Liver (tissue), 9 donors: Measurements from ENCODE around the gene GADL1. TPM values are rescaled to one million over a fixed set of nuclear protein-coding genes. Genes with fewer than 3 reads are reported as not detected.

Experiments used
- DNase-seq: peaks from one replicate; pipeline ENCODE4 v3.0.0-alpha.2; 2017; ENCODE audit warnings: low spot score
- H3K27ac ChIP-seq, 2 donors: one replicate each; pipeline ENCODE4 v1.7.0; 2013; ENCODE audit warnings: inconsistent platforms in 2 of 2, low read length in 2 of 2, control low read depth in 1 of 2, low read depth in 1 of 2, mild to moderate bottlenecking in 1 of 2
- H3K27me3 ChIP-seq, 4 donors: one replicate each; pipeline versions ENCODE4 v1.6.1 to v1.7.0; 2013; ENCODE audit warnings: low read length in 3 of 4, inconsistent platforms in 1 of 4, mild to moderate bottlenecking in 1 of 4, moderate library complexity in 1 of 4; ENCODE audit not compliant: control insufficient read depth in 4 of 4, insufficient read depth in 4 of 4
- H3K36me3 ChIP-seq, 4 donors: one replicate each; pipeline versions ENCODE4 v1.6.1 to v1.7.0; 2013; ENCODE audit warnings: low read length in 3 of 4, mild to moderate bottlenecking in 3 of 4, low read depth in 1 of 4, moderate library complexity in 1 of 4; ENCODE audit not compliant: control insufficient read depth in 4 of 4, insufficient read depth in 3 of 4
- H3K4me1 ChIP-seq, 4 donors: one replicate each; pipeline versions ENCODE4 v1.6.1 to v1.7.0; 2013; ENCODE audit warnings: low read length in 3 of 4, mild to moderate bottlenecking in 3 of 4, moderate library complexity in 1 of 4; ENCODE audit not compliant: control insufficient read depth in 4 of 4, insufficient read depth in 4 of 4
- H3K4me3 ChIP-seq, 3 donors: one replicate each; pipeline versions ENCODE4 v1.6.1 to v1.7.0; 2013; ENCODE audit warnings: low read length in 3 of 3, control low read depth in 1 of 3, low read depth in 1 of 3, mild to moderate bottlenecking in 1 of 3
- H3K9ac ChIP-seq, 2 donors: one replicate each; pipeline ENCODE4 v1.7.0; 2013; ENCODE audit warnings: low read length in 2 of 2, mild to moderate bottlenecking in 2 of 2, moderate library complexity in 2 of 2, control low read depth in 1 of 2, low read depth in 1 of 2
- H3K9me3 ChIP-seq, 4 donors: one replicate each; pipeline versions ENCODE4 v1.6.1 to v1.7.0; 2013; ENCODE audit warnings: low read length in 3 of 4; ENCODE audit not compliant: control insufficient read depth in 4 of 4
- EGR1 ChIP-seq, 2 donors: IDR thresholded peaks; 2 replicates each; pipeline ENCODE4 v1.6.1; 2016 to 2018; ENCODE audit warnings: antibody characterized with exemption in 2 of 2, low read depth in 2 of 2
- FOXA1 ChIP-seq: IDR thresholded peaks from 2 replicates; pipeline ENCODE4 v1.6.1; 2016; ENCODE audit warnings: antibody characterized with exemption
- FOXA2 ChIP-seq: IDR thresholded peaks from 2 replicates; pipeline ENCODE4 v1.6.1; 2016; ENCODE audit warnings: antibody characterized with exemption
- GABPA ChIP-seq, 2 donors: IDR thresholded peaks in 1 of 2; conservative IDR thresholded peaks in 1 of 2; 2 replicates each; pipeline ENCODE4 v1.6.1; 2016; ENCODE audit warnings: antibody characterized with exemption in 2 of 2, mild to moderate bottlenecking in 1 of 2, moderate library complexity in 1 of 2
- HNF4A ChIP-seq, 2 donors: conservative IDR thresholded peaks; 2 replicates each; pipeline ENCODE4 v1.6.1; 2016; ENCODE audit warnings: antibody characterized with exemption in 2 of 2, mild to moderate bottlenecking in 2 of 2
- HNF4G ChIP-seq: IDR thresholded peaks from 2 replicates; pipeline ENCODE4 v1.6.1; 2016; ENCODE audit warnings: antibody characterized with exemption
- NR2F2 ChIP-seq: IDR thresholded peaks from 2 replicates; pipeline ENCODE4 v1.6.1; 2016; ENCODE audit warnings: antibody characterized with exemption
- RAD21 ChIP-seq, 2 donors: IDR thresholded peaks; 2 replicates each; pipeline ENCODE4 v1.6.1; 2016; ENCODE audit warnings: antibody characterized with exemption in 2 of 2, mild to moderate bottlenecking in 2 of 2
- RXRA ChIP-seq, 2 donors: IDR thresholded peaks; 2 replicates each; pipeline ENCODE4 v1.6.1; 2017 to 2018; ENCODE audit warnings: antibody characterized with exemption in 2 of 2, mild to moderate bottlenecking in 1 of 2
- TAF1 ChIP-seq: conservative IDR thresholded peaks from 2 replicates; pipeline ENCODE4 v1.6.1; 2016; ENCODE audit warnings: antibody characterized with exemption, mild to moderate bottlenecking
- WGBS: extraction: QIAGEN DNeasy Blood & Tissue Kit; methylation state at CpG from one replicate; pipeline ENCODE4 v1.1.7; 2013; 5-methylcytosine and 5-hydroxymethylcytosine counted together
- polyA plus RNA-seq, 2 donors: library from polyadenylated mRNA; stranded (reverse) in 1 of 2; unstranded in 1 of 2; fragments of 200-250 nt in 1 of 2; fragments of >200 nt in 1 of 2; fragmentation: Nextera tagmentation in 1 of 2; extraction: Ambion mirVana in 1 of 2; gene quantifications; one replicate each; pipeline versions ENCODE4 v1.2.1 to v1.2.3, GENCODE V29; 2013 to 2015
- total RNA-seq, 2 donors: library from RNA; depleted of rRNA; stranded (reverse); fragments of >200 nt; gene quantifications; one replicate each; pipeline ENCODE4 v1.2.3, GENCODE V29; 2014
- TF ChIP-seq, protein P1 (sequence below): fragments of 150-350 bp; IDR thresholded peaks from 2 replicates; pipeline ENCODE4 v1.5.1; 2017; ENCODE audit warnings: improper control_type of control experiment, low read depth, low read length; ENCODE audit not compliant: missing input control
- TF ChIP-seq, protein P2 (sequence below): IDR thresholded peaks from 2 replicates; pipeline ENCODE4 v1.6.1; 2016; ENCODE audit warnings: antibody characterized with exemption
- TF ChIP-seq, protein P3 (sequence below): IDR thresholded peaks from 2 replicates; pipeline ENCODE4 v1.6.1; 2016; ENCODE audit warnings: antibody characterized with exemption
- donor health status: healthy.
- donor health status: healthy.
- donor health status: healthy.
- donor health status: healthy.
- donor health status: healthy.

GADL1 gene
- total and polyA plus RNA-seq, 4 donors: not detected

DNA sequence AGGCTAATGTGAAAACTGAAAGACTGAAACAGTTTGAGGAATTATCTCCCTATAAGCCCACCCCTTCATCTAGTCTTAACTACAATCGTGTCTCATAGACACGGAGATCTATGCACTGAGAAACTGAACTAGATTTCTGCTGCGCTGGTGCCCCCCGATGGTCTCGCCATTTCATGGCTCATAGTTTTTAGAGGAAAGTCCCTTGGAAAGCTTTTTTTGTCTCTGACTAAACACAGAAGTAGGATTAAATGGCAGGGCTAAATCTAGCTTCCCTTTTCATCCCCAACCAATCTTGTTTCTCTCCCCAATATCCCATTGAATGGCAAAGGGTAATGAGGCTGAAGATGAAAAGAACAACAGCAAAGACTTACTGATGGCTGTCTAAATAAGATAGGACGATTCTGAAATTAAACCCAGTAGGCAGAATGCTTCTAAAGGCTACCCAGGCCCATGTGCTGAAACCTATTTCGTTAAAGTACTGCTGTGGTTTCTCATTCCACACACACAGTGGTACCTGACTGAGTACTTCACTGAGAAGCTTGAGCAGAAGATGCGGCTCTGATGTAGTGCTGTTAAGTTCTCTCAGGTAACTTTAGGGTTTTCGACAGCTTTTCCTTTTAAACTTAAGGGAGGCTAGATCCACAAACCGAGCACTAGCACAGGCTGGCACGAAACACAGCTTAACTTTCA lies 142.7 kb downstream of the GADL1 start:
- Histone ChIP-seq H3K36me3 (no peaks in the 10 kb centered on the region), H3K4me1 (peaks cover 0 to 2% (median 0%) of the 10 kb centered on the region in 4 donors), H3K27ac (no peak overlapping the region), H3K9me3 (no peaks in the 10 kb centered on the region), H3K9ac (no peak overlapping the region), H3K27me3 (no peaks in the 10 kb centered on the region), H3K4me3 (no peak overlapping the region)
- peak; percentile 39 for DNase-seq
- TF ChIP-seq, protein P1, sequence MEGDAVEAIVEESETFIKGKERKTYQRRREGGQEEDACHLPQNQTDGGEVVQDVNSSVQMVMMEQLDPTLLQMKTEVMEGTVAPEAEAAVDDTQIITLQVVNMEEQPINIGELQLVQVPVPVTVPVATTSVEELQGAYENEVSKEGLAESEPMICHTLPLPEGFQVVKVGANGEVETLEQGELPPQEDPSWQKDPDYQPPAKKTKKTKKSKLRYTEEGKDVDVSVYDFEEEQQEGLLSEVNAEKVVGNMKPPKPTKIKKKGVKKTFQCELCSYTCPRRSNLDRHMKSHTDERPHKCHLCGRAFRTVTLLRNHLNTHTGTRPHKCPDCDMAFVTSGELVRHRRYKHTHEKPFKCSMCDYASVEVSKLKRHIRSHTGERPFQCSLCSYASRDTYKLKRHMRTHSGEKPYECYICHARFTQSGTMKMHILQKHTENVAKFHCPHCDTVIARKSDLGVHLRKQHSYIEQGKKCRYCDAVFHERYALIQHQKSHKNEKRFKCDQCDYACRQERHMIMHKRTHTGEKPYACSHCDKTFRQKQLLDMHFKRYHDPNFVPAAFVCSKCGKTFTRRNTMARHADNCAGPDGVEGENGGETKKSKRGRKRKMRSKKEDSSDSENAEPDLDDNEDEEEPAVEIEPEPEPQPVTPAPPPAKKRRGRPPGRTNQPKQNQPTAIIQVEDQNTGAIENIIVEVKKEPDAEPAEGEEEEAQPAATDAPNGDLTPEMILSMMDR: peak; percentile 13
- TF ChIP-seq RAD21 (IDR thresholded peaks at IDR 0.05): peak; percentile 66 to 70
- no peak for TF ChIP-seq FOXA2
- WGBS: 78% methylated on average over 11 of the region's 11 CpGs

DNA sequence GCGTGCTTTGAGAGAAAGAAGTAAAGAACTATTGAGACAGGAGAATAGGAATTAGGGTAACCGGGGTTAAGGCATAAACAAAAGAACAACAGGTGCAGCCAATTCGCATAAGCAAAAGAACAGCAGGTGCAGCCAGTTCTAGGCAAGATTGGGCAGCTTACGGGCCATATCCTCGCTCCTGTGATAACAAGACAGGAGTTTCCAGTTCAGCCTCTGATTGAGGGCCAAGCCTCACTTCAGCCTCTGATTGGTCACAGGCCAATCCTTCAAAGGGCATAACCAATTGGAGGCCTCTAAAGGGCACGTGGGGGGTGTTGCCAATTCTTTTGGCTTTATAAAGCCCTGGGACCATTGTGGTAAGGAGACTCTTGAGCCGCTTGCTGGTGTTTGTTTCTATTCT lies 143.5 kb downstream of the GADL1 start:
- TF ChIP-seq HNF4A (conservative IDR thresholded peaks at IDR 0.05): no peak
- TF ChIP-seq, protein P2, sequence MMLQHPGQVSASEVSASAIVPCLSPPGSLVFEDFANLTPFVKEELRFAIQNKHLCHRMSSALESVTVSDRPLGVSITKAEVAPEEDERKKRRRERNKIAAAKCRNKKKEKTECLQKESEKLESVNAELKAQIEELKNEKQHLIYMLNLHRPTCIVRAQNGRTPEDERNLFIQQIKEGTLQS: no peak
- TF ChIP-seq GABPA (IDR thresholded peaks at IDR 0.05 in 1 of 2, conservative IDR thresholded peaks at IDR 0.05 in 1 of 2): no peak
- TF ChIP-seq, protein P3, sequence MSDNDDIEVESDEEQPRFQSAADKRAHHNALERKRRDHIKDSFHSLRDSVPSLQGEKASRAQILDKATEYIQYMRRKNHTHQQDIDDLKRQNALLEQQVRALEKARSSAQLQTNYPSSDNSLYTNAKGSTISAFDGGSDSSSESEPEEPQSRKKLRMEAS: no peak
- TF ChIP-seq HNF4G: no peak
- TF ChIP-seq NR2F2: no peak
- no peak for TF ChIP-seq FOXA1
- no peak for TF ChIP-seq FOXA2
- no peak for TF ChIP-seq TAF1
- TF ChIP-seq RXRA (IDR thresholded peaks at IDR 0.05): no peak
- no peak for TF ChIP-seq EGR1 (IDR thresholded peaks at IDR 0.05; ENCODE audit: low read depth in 2 of 2)
- TF ChIP-seq, protein P1: no peak
- Histone ChIP-seq H3K27me3 (no peaks in the 10 kb centered on the region), H3K36me3 (no peaks in the 10 kb centered on the region), H3K9me3 (no peaks in the 10 kb centered on the region), H3K9ac (no peak overlapping the region), H3K4me3 (no peak overlapping the region), H3K27ac (no peak overlapping the region), H3K4me1 (peaks cover 0 to 2% (median 0%) of the 10 kb centered on the region in 4 donors)
- 83% methylated on average over 7 of the region's 7 CpGs for WGBS
- no peak for DNase-seq

DNA sequence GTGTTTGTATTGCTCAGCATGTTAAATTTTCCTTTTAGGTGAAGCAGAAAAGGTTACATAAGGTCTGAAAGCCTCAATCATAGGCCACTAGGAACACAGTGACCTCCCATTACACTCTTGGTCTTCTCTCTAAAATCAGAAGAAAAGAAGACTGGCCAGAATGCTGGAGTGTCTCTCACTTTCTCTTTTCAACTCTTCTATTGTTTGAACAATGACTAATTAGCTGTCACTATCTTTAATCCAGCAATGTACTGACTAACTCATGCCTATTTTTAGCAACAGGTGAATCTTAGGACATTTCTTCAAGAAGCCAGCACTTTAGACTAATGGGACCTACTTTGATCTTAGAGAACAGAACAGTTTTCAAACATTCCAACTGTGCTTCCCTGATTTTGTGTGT lies 145.2 kb downstream of the GADL1 start:
- H3K4me3 ChIP-seq: no peak overlapping the region
- H3K9ac ChIP-seq: no peak overlapping the region

More for the DNA sequence above, 145.2 kb downstream of the GADL1 start:
- Histone ChIP-seq H3K36me3 (no peaks in the 10 kb centered on the region), H3K27ac (no peak overlapping the region), H3K9me3 (no peaks in the 10 kb centered on the region), H3K4me1 (peaks cover 0 to 2% (median 0%) of the 10 kb centered on the region in 4 donors), H3K27me3 (no peaks in the 10 kb centered on the region)
- no peak for DNase-seq
- no peak for TF ChIP-seq NR2F2
- no peak for TF ChIP-seq FOXA1
